Lung (tissue), 12 donors: ENCODE results near the gene SPEF2. TPM values are rescaled to one million over a fixed set of nuclear protein-coding genes. Genes with fewer than 3 reads are reported as not detected.

Source experiments
- ATAC-seq: fragments of 200-7000 bp; cut with Tn5 transposase; one replicate; pipeline ENCODE4 v1.9.1; 2020; ENCODE audit warnings: moderate number of reproducible peaks; ENCODE audit not compliant: insufficient read depth, low FRiP score
- DNase-seq, 3 donors: peaks; one replicate each; pipeline ENCODE4 v3.0.0-alpha.2; 2013 to 2017
- H3K27ac ChIP-seq, 2 donors: one replicate each; pipeline ENCODE4 v1.5.1; 2013; ENCODE audit warnings: mild to moderate bottlenecking in 2 of 2, moderate library complexity in 2 of 2, control low read depth in 1 of 2, inconsistent platforms in 1 of 2, low read depth in 1 of 2, low read length in 1 of 2
- H3K27me3 ChIP-seq, 3 donors: one replicate each; pipeline ENCODE4 v1.5.1; 2013; ENCODE audit warnings: low read length in 2 of 3; ENCODE audit not compliant: control insufficient read depth in 3 of 3, insufficient read depth in 3 of 3
- H3K36me3 ChIP-seq, 4 donors: one replicate each; pipeline ENCODE4 v1.5.1; 2013; ENCODE audit warnings: low read length in 4 of 4, mild to moderate bottlenecking in 1 of 4, moderate library complexity in 1 of 4; ENCODE audit not compliant: control insufficient read depth in 4 of 4, insufficient read depth in 4 of 4
- H3K4me1 ChIP-seq, 5 donors: one replicate each; pipeline ENCODE4 v1.5.1; 2013; ENCODE audit warnings: low read length in 5 of 5, mild to moderate bottlenecking in 2 of 5, moderate library complexity in 1 of 5; ENCODE audit not compliant: control insufficient read depth in 5 of 5, insufficient read depth in 5 of 5
- H3K4me3 ChIP-seq: one replicate; pipeline ENCODE4 v1.5.1; 2013; ENCODE audit warnings: mild to moderate bottlenecking, control low read depth, moderate library complexity
- H3K9ac ChIP-seq, 2 donors: one replicate each; pipeline ENCODE4 v1.5.1; 2013; ENCODE audit warnings: low read length in 2 of 2, control low read depth in 1 of 2; ENCODE audit not compliant: insufficient read depth in 1 of 2
- H3K9me3 ChIP-seq, 4 donors: one replicate each; pipeline ENCODE4 v1.5.1; 2013; ENCODE audit warnings: low read length in 3 of 4, mild to moderate bottlenecking in 1 of 4, moderate library complexity in 1 of 4; ENCODE audit not compliant: control insufficient read depth in 4 of 4, insufficient read depth in 3 of 4
- WGBS, 2 donors: extraction: QIAGEN DNeasy Blood & Tissue Kit; methylation state at CpG; one replicate each; pipeline ENCODE4 v1.1.7; 2013; 5-methylcytosine and 5-hydroxymethylcytosine counted together
- polyA plus RNA-seq, 2 donors: library from polyadenylated mRNA; stranded (reverse); fragments of 200-250 nt; gene quantifications; one replicate each; pipeline ENCODE4 v1.2.1, GENCODE V29; 2013
- total RNA-seq, 2 donors: library from RNA; depleted of rRNA in 1 of 2; stranded (reverse); fragments of >200 nt in 1 of 2; gene quantifications; one replicate each; pipeline ENCODE4 v1.2.1, GENCODE V29; 2014 to 2021
- TF ChIP-seq, protein P1 (sequence below): IDR thresholded peaks from 2 replicates; pipeline ENCODE4 v1.5.1; 2012; ENCODE audit warnings: mild to moderate bottlenecking; ENCODE audit errors: control extremely low read depth, extremely low read depth
- donor health status: control.
- donor health status: control.
- donor health status: Bipolar disorder and iron deficiency.
- donor health status: healthy.
- donor health status: DM: yes; HTN: yes; CAD: no.

Gene SPEF2
- total and polyA plus RNA-seq, 4 donors, result 2.7 to 73.9 (median 11.3) TPM

DNA sequence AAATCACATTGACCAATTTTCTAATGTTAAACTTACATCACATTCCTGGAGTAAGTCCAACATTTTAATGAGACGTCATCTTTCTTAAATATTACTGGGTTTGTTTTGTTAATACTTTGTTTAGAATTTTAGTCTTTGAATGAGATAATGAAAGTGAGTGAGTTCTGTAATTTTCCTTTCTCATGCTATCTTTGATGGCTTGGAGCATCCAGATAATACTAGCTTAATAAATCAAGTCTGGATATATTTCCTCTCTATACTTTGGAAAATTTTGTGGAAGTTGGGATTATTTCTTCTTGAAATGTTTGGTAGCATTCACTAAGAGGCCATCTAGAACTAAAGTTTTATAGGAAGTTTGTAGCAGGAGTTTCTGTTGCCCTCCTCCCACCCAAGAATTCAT is 148.3 kb downstream of the SPEF2 start:
- TF ChIP-seq, protein P1, sequence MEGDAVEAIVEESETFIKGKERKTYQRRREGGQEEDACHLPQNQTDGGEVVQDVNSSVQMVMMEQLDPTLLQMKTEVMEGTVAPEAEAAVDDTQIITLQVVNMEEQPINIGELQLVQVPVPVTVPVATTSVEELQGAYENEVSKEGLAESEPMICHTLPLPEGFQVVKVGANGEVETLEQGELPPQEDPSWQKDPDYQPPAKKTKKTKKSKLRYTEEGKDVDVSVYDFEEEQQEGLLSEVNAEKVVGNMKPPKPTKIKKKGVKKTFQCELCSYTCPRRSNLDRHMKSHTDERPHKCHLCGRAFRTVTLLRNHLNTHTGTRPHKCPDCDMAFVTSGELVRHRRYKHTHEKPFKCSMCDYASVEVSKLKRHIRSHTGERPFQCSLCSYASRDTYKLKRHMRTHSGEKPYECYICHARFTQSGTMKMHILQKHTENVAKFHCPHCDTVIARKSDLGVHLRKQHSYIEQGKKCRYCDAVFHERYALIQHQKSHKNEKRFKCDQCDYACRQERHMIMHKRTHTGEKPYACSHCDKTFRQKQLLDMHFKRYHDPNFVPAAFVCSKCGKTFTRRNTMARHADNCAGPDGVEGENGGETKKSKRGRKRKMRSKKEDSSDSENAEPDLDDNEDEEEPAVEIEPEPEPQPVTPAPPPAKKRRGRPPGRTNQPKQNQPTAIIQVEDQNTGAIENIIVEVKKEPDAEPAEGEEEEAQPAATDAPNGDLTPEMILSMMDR, result no peak
- Histone ChIP-seq H3K9me3 (no peaks in the 10 kb centered on the region), H3K4me1 (peaks cover 0 to 3% (median 0%) of the 10 kb centered on the region in 5 donors), H3K27me3 (no peaks in the 10 kb centered on the region), H3K4me3 (no peak overlapping the region), H3K27ac (no peak overlapping the region), H3K36me3 (no peaks in the 10 kb centered on the region), H3K9ac (no peak overlapping the region)
- DNase-seq (peak in 2 of 3 donors; percentile 37 to 46), ATAC-seq (no peak)
- WGBS, 2 donors, result 51 to 61% methylated on average over 1 of the region's 1 CpG

GRCh38 chr5:35771300-35771699 is 153.6 kb downstream of the SPEF2 start:
- Histone ChIP-seq H3K4me3 (no peak overlapping the region), H3K4me1 (no peaks in the 10 kb centered on the region), H3K27ac (no peak overlapping the region), H3K27me3 (no peaks in the 10 kb centered on the region), H3K9me3 (no peaks in the 10 kb centered on the region), H3K9ac (no peak overlapping the region), H3K36me3 (no peaks in the 10 kb centered on the region)
- 60 to 74% methylated on average over 6 of the region's 6 CpGs for WGBS, 2 donors
- DNase-seq (no peak), ATAC-seq (no peak)
- TF ChIP-seq, protein P1, result no peak

- H3K9ac ChIP-seq, result no peak overlapping the region
- no peaks in the 10 kb centered on the region for H3K9me3 ChIP-seq
- H3K27ac ChIP-seq, result no peak overlapping the region
- no peak overlapping the region for H3K4me3 ChIP-seq
- 62 to 76% methylated on average over 2 of the region's 2 CpGs for WGBS, 2 donors
- no peaks in the 10 kb centered on the region for H3K27me3 ChIP-seq
- ATAC-seq, result no peak
- TF ChIP-seq, protein P1, result no peak
- DNase-seq, result no peak
- no peaks in the 10 kb centered on the region for H3K36me3 ChIP-seq
- H3K4me1 ChIP-seq, result no peaks in the 10 kb centered on the region
Measured at GRCh38 chr5:35771839-35772238, 154.2 kb downstream of the SPEF2 start.

DNA sequence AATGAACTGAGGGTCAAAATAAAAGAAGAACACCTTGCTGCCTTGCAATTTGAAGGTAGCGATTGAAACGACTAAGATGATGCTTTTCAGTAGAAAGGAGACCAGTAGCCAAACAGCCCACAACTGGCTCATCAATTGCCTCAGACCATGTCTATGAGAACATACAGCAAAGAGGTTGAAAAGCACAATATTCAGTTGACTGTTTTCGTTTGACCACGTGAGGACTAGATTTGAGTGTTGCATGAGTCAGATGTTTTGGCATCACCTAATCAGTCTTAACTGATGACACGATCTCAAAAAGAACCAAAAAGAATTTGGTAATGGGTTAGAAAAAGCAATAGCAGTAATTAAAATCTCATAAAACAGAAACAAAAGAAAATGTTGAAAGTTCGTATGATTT is 156.3 kb downstream of the SPEF2 start:
- 82 to 92% methylated on average over 6 of the region's 6 CpGs for WGBS, 2 donors
- H3K9me3 ChIP-seq, result no peaks in the 10 kb centered on the region
- DNase-seq (no peak), ATAC-seq (no peak)
- no peak overlapping the region for H3K4me3 ChIP-seq
- H3K27me3 ChIP-seq, result no peaks in the 10 kb centered on the region
- no peaks in the 10 kb centered on the region for H3K36me3 ChIP-seq
- H3K4me1 ChIP-seq, result peaks cover 0 to 2% (median 0%) of the 10 kb centered on the region in 5 donors
- H3K9ac ChIP-seq, result no peak overlapping the region
- TF ChIP-seq, protein P1, result no peak
- H3K27ac ChIP-seq, result no peak overlapping the region
